Activated naive CD4-positive, alpha-beta T cell treated with anti-CD3 and anti-CD28 coated beads, Interleukin-2, amount 50 U/mL, for 24 hours (primary cell): ENCODE results near the gene DVL1.

Experiments used
- H3K27ac Mint-ChIP-seq: one replicate; pipeline ENCODE4 v1.8.0; 2021; ENCODE audit warnings: mild to moderate bottlenecking, mixed read lengths
- H3K27me3 Mint-ChIP-seq: one replicate; pipeline ENCODE4 v1.8.0; 2021; ENCODE audit warnings: mixed read lengths
- H3K36me3 Mint-ChIP-seq: one replicate; pipeline ENCODE4 v1.8.0; 2021; ENCODE audit warnings: mixed read lengths
- H3K4me1 Mint-ChIP-seq: one replicate; pipeline ENCODE4 v1.8.0; 2021; ENCODE audit warnings: mixed read lengths
- H3K4me3 Mint-ChIP-seq: one replicate; pipeline ENCODE4 v1.8.0; 2021; ENCODE audit warnings: mild to moderate bottlenecking, mixed read lengths
- H3K9me3 Mint-ChIP-seq: one replicate; pipeline ENCODE4 v1.8.0; 2021; ENCODE audit warnings: mixed read lengths

Gene DVL1

DNA sequence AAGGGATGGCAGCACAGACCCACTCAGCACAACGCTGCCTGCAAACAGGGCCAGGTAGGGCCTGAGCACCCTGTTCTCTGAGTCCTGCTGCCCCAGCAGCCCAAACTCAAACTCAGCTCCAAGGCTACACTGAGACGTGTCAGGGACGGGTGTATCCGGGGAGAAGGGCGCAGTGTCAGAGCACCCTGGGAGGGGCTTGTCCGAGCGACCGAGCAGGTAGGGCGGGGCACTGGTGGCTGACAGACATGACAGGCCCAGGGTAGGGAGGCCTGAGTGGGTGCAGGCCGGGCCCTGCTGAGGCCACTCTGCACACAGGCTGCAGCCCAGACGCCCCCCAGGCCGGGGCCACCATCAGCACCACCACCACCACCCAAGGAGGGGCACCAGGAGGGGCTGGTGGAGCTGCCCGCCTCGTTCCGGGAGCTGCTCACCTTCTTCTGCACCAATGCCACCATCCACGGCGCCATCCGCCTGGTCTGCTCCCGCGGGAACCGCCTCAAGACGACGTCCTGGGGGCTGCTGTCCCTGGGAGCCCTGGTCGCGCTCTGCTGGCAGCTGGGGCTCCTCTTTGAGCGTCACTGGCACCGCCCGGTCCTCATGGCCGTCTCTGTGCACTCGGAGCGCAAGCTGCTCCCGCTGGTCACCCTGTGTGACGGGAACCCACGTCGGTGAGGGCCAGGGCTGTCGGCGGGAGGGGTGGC, 63.5 kb downstream of the DVL1 start:
- Mint-ChIP-seq H3K27me3 (no peaks in the 10 kb centered on the region), H3K4me1 (no peaks in the 10 kb centered on the region), H3K9me3 (no peaks in the 10 kb centered on the region), H3K36me3 (no peaks in the 10 kb centered on the region), H3K27ac (no peak overlapping the region), H3K4me3 (no peak overlapping the region)
